ENCODE data around the gene RNASE13. TPM values are rescaled to one million over a fixed set of nuclear protein-coding genes. Genes with fewer than 3 reads are reported as not detected.

The RNASE13 gene
- polyA plus RNA-seq, 1 of the 3 experiments (the other 2 are of a cell fraction) = not detected

- Histone ChIP-seq H4K20me1 (ENCODE audit: insufficient read depth) (no peaks in the 10 kb centered on the region), H3K27me3 (ENCODE audit: insufficient read depth) (peaks cover 42% of the 10 kb centered on the region; the same call in 1 of the 2 replicates)
- CTCF ChIA-PET = interaction anchor here (0.9 to 7.5 kb wide), 6 partner anchors 7 to 71 kb away, joined by 4 to 73 read pairs (median 10); partner anchors contain the start of gene ZNF219
Observed at GRCh38 chr14:21032326-21033132, 2.1 kb downstream of the RNASE13 start.

More at GRCh38 chr14:21032326-21033132, 2.1 kb downstream of the RNASE13 start:
- no peaks in the 10 kb centered on the region for H3K4me1 ChIP-seq (ENCODE audit: control insufficient read depth in 1 of 2, insufficient read depth in 2 of 2, low read depth in 1 of 2, low read length in 1 of 2)
- no peak for DNase-seq
- no peak overlapping the region for H3K9ac ChIP-seq
- 38% methylated on average over 5 of the region's 5 CpGs for WGBS (ENCODE audit: low lambda C conversion rate)
- H3F3A ChIP-seq (replicated peaks; ENCODE audit: insufficient read depth) = no peaks in the 10 kb centered on the region
- H3K79me2 ChIP-seq (ENCODE audit: insufficient read depth) = no peaks in the 10 kb centered on the region
- no peak overlapping the region for H3K27ac ChIP-seq (ENCODE audit: low read depth in 2 of 2, low read length in 1 of 2)
- POLR2A ChIA-PET = no interaction called here
- no peaks in the 10 kb centered on the region for H3K36me3 ChIP-seq (replicated peaks in 1 of 2; ENCODE audit: control insufficient read depth in 1 of 2, insufficient read depth in 2 of 2, low read length in 1 of 2)
- H3K4me2 ChIP-seq = no peak overlapping the region
- no peaks in the 10 kb centered on the region for H3K9me2 ChIP-seq
- H3K9me3 ChIP-seq = no peaks in the 10 kb centered on the region
- TF ChIP-seq MEF2A (IDR thresholded peaks at IDR 0.05; ENCODE audit: borderline replicate concordance, low read depth) (no peak), TAF1 (IDR thresholded peaks at IDR 0.05; ENCODE audit: borderline replicate concordance, low read depth, low read length) (no peak), MAX (IDR thresholded peaks at IDR 0.05; ENCODE audit: low read depth) (no peak), EZH2phosphoT487 (IDR thresholded peaks at IDR 0.05; ENCODE audit: borderline replicate concordance, low read depth) (no peak), JUND (IDR thresholded peaks at IDR 0.05) (no peak), POLR2AphosphoS5 (IDR thresholded peaks at IDR 0.05; ENCODE audit: low read depth, low read length) (no peak), PBX3 (IDR thresholded peaks at IDR 0.05) (no peak), MXI1 (IDR thresholded peaks at IDR 0.05; ENCODE audit: low read depth, low read length) (no peak), SIN3A (IDR thresholded peaks at IDR 0.05; ENCODE audit: borderline replicate concordance, low read depth, low read length) (no peak), ELF1 (IDR thresholded peaks at IDR 0.05) (no peak), YY1 (IDR thresholded peaks at IDR 0.05; ENCODE audit: low read depth) (no peak), SMC3 (IDR thresholded peaks at IDR 0.05; ENCODE audit: low read depth, low read length) (no peak), FOXM1 (IDR thresholded peaks at IDR 0.05; ENCODE audit: low read depth) (no peak)
- TF ChIP-seq, protein P1, sequence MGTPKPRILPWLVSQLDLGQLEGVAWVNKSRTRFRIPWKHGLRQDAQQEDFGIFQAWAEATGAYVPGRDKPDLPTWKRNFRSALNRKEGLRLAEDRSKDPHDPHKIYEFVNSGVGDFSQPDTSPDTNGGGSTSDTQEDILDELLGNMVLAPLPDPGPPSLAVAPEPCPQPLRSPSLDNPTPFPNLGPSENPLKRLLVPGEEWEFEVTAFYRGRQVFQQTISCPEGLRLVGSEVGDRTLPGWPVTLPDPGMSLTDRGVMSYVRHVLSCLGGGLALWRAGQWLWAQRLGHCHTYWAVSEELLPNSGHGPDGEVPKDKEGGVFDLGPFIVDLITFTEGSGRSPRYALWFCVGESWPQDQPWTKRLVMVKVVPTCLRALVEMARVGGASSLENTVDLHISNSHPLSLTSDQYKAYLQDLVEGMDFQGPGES (IDR thresholded peaks at IDR 0.05; ENCODE audit: low read depth, low read length) = no peak
- TF ChIP-seq, protein P2, sequence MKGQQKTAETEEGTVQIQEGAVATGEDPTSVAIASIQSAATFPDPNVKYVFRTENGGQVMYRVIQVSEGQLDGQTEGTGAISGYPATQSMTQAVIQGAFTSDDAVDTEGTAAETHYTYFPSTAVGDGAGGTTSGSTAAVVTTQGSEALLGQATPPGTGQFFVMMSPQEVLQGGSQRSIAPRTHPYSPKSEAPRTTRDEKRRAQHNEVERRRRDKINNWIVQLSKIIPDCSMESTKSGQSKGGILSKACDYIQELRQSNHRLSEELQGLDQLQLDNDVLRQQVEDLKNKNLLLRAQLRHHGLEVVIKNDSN (IDR thresholded peaks at IDR 0.05; ENCODE audit: borderline replicate concordance, low read depth) = no peak
- TF ChIP-seq, protein P3, sequence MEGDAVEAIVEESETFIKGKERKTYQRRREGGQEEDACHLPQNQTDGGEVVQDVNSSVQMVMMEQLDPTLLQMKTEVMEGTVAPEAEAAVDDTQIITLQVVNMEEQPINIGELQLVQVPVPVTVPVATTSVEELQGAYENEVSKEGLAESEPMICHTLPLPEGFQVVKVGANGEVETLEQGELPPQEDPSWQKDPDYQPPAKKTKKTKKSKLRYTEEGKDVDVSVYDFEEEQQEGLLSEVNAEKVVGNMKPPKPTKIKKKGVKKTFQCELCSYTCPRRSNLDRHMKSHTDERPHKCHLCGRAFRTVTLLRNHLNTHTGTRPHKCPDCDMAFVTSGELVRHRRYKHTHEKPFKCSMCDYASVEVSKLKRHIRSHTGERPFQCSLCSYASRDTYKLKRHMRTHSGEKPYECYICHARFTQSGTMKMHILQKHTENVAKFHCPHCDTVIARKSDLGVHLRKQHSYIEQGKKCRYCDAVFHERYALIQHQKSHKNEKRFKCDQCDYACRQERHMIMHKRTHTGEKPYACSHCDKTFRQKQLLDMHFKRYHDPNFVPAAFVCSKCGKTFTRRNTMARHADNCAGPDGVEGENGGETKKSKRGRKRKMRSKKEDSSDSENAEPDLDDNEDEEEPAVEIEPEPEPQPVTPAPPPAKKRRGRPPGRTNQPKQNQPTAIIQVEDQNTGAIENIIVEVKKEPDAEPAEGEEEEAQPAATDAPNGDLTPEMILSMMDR (IDR thresholded peaks at IDR 0.05) = no peak
- TF ChIP-seq, protein P4, sequence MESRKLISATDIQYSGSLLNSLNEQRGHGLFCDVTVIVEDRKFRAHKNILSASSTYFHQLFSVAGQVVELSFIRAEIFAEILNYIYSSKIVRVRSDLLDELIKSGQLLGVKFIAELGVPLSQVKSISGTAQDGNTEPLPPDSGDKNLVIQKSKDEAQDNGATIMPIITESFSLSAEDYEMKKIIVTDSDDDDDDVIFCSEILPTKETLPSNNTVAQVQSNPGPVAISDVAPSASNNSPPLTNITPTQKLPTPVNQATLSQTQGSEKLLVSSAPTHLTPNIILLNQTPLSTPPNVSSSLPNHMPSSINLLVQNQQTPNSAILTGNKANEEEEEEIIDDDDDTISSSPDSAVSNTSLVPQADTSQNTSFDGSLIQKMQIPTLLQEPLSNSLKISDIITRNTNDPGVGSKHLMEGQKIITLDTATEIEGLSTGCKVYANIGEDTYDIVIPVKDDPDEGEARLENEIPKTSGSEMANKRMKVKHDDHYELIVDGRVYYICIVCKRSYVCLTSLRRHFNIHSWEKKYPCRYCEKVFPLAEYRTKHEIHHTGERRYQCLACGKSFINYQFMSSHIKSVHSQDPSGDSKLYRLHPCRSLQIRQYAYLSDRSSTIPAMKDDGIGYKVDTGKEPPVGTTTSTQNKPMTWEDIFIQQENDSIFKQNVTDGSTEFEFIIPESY (IDR thresholded peaks at IDR 0.05; ENCODE audit: borderline replicate concordance, low read depth) = no peak
- H3K4me3 ChIP-seq (ENCODE audit: low read depth in 2 of 2, low read length in 1 of 2) = no peak overlapping the region
- H2AFZ ChIP-seq (ENCODE audit: low read depth) = no peak overlapping the region
